Neural cell (in vitro differentiated cells): ENCODE measurements around the gene KLHL2. TPM values are rescaled to one million over a fixed set of nuclear protein-coding genes. Genes with fewer than 3 reads are reported as not detected.
"Not testable (repeated sequence)": the region's sequence is repeated elsewhere in the genome, so short reads cannot be mapped to it uniquely, and the experiment has no call there.

Source experiments
- H2AFZ ChIP-seq: fragments of 200-600, 300-800 bp; sonication (generic), shearing (Covaris generic); 2 replicates; pipeline ENCODE4 v1.6.0; 2014; ENCODE audit warnings: low read depth, mild to moderate bottlenecking, antibody characterized with exemption, low read length, moderate library complexity
- H3F3A ChIP-seq: fragments of 200-600 bp; shearing (Covaris generic); 2 replicates; pipeline ENCODE4 v1.6.1; 2016; ENCODE audit warnings: mild to moderate bottlenecking, moderate library complexity, mixed read lengths, antibody characterized with exemption, low read length; ENCODE audit not compliant: insufficient read depth, poor library complexity, severe bottlenecking
- H3K27ac ChIP-seq: fragments of 200-600, 300-800 bp; sonication (generic), shearing (Covaris generic); 2 replicates; pipeline ENCODE4 v1.5.1; 2014; ENCODE audit warnings: mild to moderate bottlenecking, low read length, moderate library complexity
- H3K27me3 ChIP-seq: fragments of 300-800, 200-600 bp; sonication (generic), shearing (Covaris generic); 2 replicates; pipeline ENCODE4 v1.6.0; 2014; ENCODE audit warnings: mild to moderate bottlenecking, low read depth, low read length, moderate library complexity; ENCODE audit not compliant: insufficient read depth
- H3K36me3 ChIP-seq: fragments of 300-800, 200-600 bp; sonication (generic), shearing (Covaris generic); 2 replicates; pipeline ENCODE4 v1.5.1; 2014; ENCODE audit warnings: mild to moderate bottlenecking, antibody characterized with exemption, low read length, moderate library complexity; ENCODE audit not compliant: insufficient read depth
- H3K4me2 ChIP-seq: fragments of 300-800, 200-600 bp; sonication (generic), shearing (Covaris generic); 2 replicates; pipeline ENCODE4 v1.6.0; 2014; ENCODE audit warnings: mild to moderate bottlenecking, low read length
- H3K4me3 ChIP-seq: fragments of 300-800, 200-600 bp; sonication (generic), shearing (Covaris generic); 2 replicates; pipeline ENCODE4 v1.5.1; 2014; ENCODE audit warnings: mild to moderate bottlenecking, low read length, moderate library complexity
- H3K79me2 ChIP-seq: fragments of 200-600 bp; shearing (Covaris generic); replicated peaks from 2 replicates; pipeline ENCODE4 v1.6.0; 2014; ENCODE audit warnings: mild to moderate bottlenecking, low read length, moderate library complexity; ENCODE audit not compliant: insufficient read depth
- H3K9ac ChIP-seq: fragments of 300-800, 200-600 bp; sonication (generic), shearing (Covaris generic); 2 replicates; pipeline ENCODE4 v1.6.1; 2016; ENCODE audit warnings: mild to moderate bottlenecking, low read length, mixed read lengths
- H3K9me2 ChIP-seq: fragments of 200-600 bp; shearing (Covaris generic); 2 replicates; pipeline ENCODE4 v1.6.1; 2016; ENCODE audit warnings: mild to moderate bottlenecking, low read length, mixed read lengths; ENCODE audit not compliant: insufficient read depth
- H3K9me3 ChIP-seq: fragments of 200-600, 300-800 bp; sonication (generic), shearing (Covaris generic); 2 replicates; pipeline ENCODE4 v1.6.1; 2016; ENCODE audit warnings: mild to moderate bottlenecking, mixed run types, low read length, moderate library complexity, mixed read lengths
- H4K20me1 ChIP-seq: fragments of 200-600 bp; shearing (Covaris generic); 2 replicates; pipeline ENCODE4 v1.6.1; 2016; ENCODE audit warnings: mild to moderate bottlenecking, mixed run types; ENCODE audit not compliant: insufficient read depth
- EP300 ChIP-seq: fragments of 450-650 bp; conservative IDR thresholded peaks from 2 replicates; pipeline ENCODE4 v1.6.1; 2014; ENCODE audit warnings: antibody characterized with exemption, mild to moderate bottlenecking, moderate library complexity; ENCODE audit not compliant: poor library complexity, severe bottlenecking
- EZH2 ChIP-seq: fragments of 200-600, 300-800 bp; shearing (Covaris generic), sonication (generic); IDR thresholded peaks from 2 replicates; pipeline ENCODE4 v1.6.1; 2014; ENCODE audit warnings: antibody characterized with exemption, low read length, borderline replicate concordance, mild to moderate bottlenecking; ENCODE audit not compliant: insufficient read depth, poor library complexity, severe bottlenecking
- MXI1 ChIP-seq: fragments of 450-650 bp; conservative IDR thresholded peaks from 2 replicates; pipeline ENCODE4 v1.6.1; 2014; ENCODE audit warnings: antibody characterized with exemption, mild to moderate bottlenecking; ENCODE audit not compliant: poor library complexity, severe bottlenecking
- POLR2AphosphoS5 ChIP-seq: IDR thresholded peaks from 2 replicates; pipeline ENCODE4 v1.6.1; 2012
- RAD21 ChIP-seq: fragments of 450-650 bp; conservative IDR thresholded peaks from 2 replicates; pipeline ENCODE4 v1.6.1; 2014; ENCODE audit warnings: antibody characterized with exemption, mild to moderate bottlenecking, moderate library complexity
- REST ChIP-seq: IDR thresholded peaks from 2 replicates; pipeline ENCODE4 v1.6.1; 2012; ENCODE audit warnings: borderline replicate concordance
- SMC3 ChIP-seq: fragments of 450-650 bp; conservative IDR thresholded peaks from 2 replicates; pipeline ENCODE4 v1.6.1; 2014; ENCODE audit warnings: antibody characterized with exemption, mild to moderate bottlenecking, moderate library complexity; ENCODE audit not compliant: poor library complexity
- TAF1 ChIP-seq: IDR thresholded peaks from 2 replicates; pipeline ENCODE4 v1.6.1; 2012; ENCODE audit warnings: low read depth
- polyA plus RNA-seq: library from polyadenylated mRNA; depleted of rRNA; stranded (reverse); fragments of >200 nt; gene quantifications from 2 replicates; pipeline ENCODE4 v1.2.3, GENCODE V29; 2014
- TF ChIP-seq, protein P1 (sequence below): fragments of 450-650 bp; IDR thresholded peaks from 2 replicates; pipeline ENCODE4 v1.5.1; 2014; ENCODE audit warnings: antibody characterized with exemption, mild to moderate bottlenecking, moderate library complexity; ENCODE audit not compliant: poor library complexity, severe bottlenecking

Gene KLHL2
- polyA plus RNA-seq, 1 donor from 2014 or later = 42.8 TPM

DNA sequence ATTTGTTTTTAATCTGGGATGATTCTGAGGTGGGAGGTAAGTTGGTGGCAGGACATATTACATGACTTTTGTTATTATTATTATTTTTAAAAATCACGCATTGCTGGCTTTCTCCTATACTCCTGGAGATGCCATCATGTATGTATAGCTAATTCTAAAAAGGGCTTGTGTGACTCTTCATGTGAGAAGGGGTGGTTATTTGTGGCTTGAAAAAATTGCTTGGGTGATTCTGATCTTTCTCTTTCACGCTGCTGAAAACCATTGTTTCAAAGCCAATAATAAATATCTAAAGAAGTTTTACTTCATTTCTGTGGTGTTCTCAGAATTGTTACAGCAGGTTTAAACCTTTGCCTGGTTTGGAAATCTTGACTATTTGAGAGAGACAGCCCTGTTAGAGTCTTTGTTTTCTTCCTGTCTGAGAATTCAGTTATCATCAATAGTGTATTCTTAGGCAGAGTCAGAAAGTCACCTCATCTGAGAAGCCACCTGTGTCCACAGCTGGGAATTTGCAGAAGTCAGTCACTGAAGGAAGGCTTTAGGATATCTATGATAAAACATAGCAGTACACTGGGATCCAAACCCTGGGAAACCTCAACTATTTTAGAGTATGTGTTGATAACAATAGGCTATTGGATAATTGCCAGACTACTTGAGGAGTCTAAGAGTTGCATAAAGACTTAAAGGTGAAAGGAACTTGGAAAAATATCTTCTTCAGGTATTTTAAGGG, 8.6 kb downstream of the KLHL2 start:
- H3K9me3 ChIP-seq, H2AFZ ChIP-seq, H3K4me2 ChIP-seq, H3K9me2 ChIP-seq, H3K27ac ChIP-seq, H3K4me3 ChIP-seq, H4K20me1 ChIP-seq, H3K27me3 ChIP-seq, H3K9ac ChIP-seq, H3K79me2 ChIP-seq, H3K36me3 ChIP-seq, H3F3A ChIP-seq: not testable (repeated sequence)

- Histone ChIP-seq H3F3A (no peaks in the 10 kb centered on the region), H3K27ac (no peak overlapping the region), H4K20me1 (no peaks in the 10 kb centered on the region), H3K79me2 (no peaks in the 10 kb centered on the region), H3K9me3 (no peaks in the 10 kb centered on the region), H3K27me3 (no peaks in the 10 kb centered on the region), H3K4me2 (no peak overlapping the region), H3K36me3 (no peaks in the 10 kb centered on the region), H2AFZ (no peak overlapping the region), H3K9ac (no peak overlapping the region), H3K4me3 (no peak overlapping the region), H3K9me2 (no peaks in the 10 kb centered on the region)
- TF ChIP-seq MXI1 (no peak), TAF1 (no peak), RAD21 (no peak)
These were observed 10.0 kb downstream of the KLHL2 start for GRCh38 chr4:165217325-165217724.

- not testable (repeated sequence) for H3K27ac ChIP-seq, H3F3A ChIP-seq, H3K9me3 ChIP-seq, H3K9ac ChIP-seq, H3K36me3 ChIP-seq, H3K4me2 ChIP-seq, H2AFZ ChIP-seq, H4K20me1 ChIP-seq, H3K9me2 ChIP-seq, H3K4me3 ChIP-seq, H3K79me2 ChIP-seq, H3K27me3 ChIP-seq
These were observed 13.9 kb downstream of the KLHL2 start for GRCh38 chr4:165221306-165221705.

DNA sequence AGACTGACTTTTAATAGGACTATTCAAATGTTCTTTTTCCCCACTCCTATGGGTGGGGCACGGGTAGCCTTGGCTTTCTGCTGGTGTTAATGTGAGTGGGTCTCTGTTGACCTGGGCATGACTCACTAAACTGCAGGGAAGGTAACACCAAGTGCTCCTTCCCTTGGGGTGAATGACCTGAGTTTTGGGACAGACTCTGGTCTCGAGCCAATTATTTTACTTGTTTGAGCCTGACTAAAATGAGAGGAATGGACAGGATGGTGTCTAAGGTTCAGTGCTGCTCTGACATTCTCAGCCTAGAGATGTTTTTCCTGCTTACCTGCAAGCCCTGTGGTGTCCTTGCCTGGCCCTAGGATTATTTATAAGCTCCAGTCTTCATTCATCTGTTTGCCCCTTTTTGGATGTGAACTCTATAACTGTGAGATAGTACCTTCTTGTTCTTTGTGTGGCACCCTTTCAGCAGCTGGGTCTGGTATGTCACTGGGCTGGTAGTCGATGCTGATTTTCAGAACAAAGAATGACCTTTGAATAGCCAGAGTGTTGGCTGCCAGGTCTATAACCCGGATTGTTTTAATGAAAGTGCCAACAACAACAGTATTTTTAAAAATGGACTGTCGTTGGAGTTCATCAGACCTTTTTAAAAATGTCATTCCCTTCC, 14.8 kb downstream of the KLHL2 start:
- not testable (repeated sequence) for H4K20me1 ChIP-seq, H3K79me2 ChIP-seq, H2AFZ ChIP-seq, H3K9me3 ChIP-seq, H3K27me3 ChIP-seq, H3K9me2 ChIP-seq, H3K4me3 ChIP-seq, H3K4me2 ChIP-seq, H3K9ac ChIP-seq, H3F3A ChIP-seq, H3K36me3 ChIP-seq, H3K27ac ChIP-seq

DNA sequence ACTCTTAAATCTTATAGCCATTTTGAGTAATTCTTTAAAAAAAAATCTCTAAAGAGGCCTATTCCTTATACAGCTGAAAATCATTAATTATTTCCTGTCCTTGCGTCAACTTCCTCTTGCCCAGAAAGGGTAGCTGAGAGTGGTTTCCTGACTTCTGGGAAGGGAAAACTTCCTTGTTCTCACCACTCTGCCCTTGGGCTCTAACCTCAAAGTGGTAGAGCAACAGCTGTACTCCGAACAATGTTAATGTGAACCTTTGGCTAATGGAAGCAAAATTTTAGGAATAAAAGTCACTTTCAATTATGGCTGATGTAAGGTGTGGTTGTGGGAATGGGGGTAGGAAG, 15.3 kb downstream of the KLHL2 start:
- no peaks in the 10 kb centered on the region for H3F3A ChIP-seq
- TF ChIP-seq TAF1 = no peak
- no peak for TF ChIP-seq POLR2AphosphoS5
- TF ChIP-seq EZH2 = no peak
- TF ChIP-seq MXI1 = no peak
- TF ChIP-seq SMC3 = no peak
- TF ChIP-seq, protein P1, sequence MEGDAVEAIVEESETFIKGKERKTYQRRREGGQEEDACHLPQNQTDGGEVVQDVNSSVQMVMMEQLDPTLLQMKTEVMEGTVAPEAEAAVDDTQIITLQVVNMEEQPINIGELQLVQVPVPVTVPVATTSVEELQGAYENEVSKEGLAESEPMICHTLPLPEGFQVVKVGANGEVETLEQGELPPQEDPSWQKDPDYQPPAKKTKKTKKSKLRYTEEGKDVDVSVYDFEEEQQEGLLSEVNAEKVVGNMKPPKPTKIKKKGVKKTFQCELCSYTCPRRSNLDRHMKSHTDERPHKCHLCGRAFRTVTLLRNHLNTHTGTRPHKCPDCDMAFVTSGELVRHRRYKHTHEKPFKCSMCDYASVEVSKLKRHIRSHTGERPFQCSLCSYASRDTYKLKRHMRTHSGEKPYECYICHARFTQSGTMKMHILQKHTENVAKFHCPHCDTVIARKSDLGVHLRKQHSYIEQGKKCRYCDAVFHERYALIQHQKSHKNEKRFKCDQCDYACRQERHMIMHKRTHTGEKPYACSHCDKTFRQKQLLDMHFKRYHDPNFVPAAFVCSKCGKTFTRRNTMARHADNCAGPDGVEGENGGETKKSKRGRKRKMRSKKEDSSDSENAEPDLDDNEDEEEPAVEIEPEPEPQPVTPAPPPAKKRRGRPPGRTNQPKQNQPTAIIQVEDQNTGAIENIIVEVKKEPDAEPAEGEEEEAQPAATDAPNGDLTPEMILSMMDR = no peak
- TF ChIP-seq EP300 = no peak
- no peak for TF ChIP-seq REST
- TF ChIP-seq RAD21 = no peak
- H3K4me2 ChIP-seq = no peak overlapping the region
- H3K9me3 ChIP-seq = no peaks in the 10 kb centered on the region
- H3K9me2 ChIP-seq = no peaks in the 10 kb centered on the region
- no peak overlapping the region for H3K9ac ChIP-seq
- H2AFZ ChIP-seq = no peak overlapping the region
- H3K27me3 ChIP-seq = no peaks in the 10 kb centered on the region
- H3K27ac ChIP-seq = no peak overlapping the region
- no peaks in the 10 kb centered on the region for H3K36me3 ChIP-seq
- no peaks in the 10 kb centered on the region for H4K20me1 ChIP-seq
- no peak overlapping the region for H3K4me3 ChIP-seq
- H3K79me2 ChIP-seq = no peaks in the 10 kb centered on the region
